ENCODE data around the gene ZFYVE16. TPM values are rescaled to one million over a fixed set of nuclear protein-coding genes. Genes with fewer than 3 reads are reported as not detected.

ZFYVE16 gene
- polyA plus RNA-seq, 1 donor from 2014 or later, result 75.8 TPM

DNA sequence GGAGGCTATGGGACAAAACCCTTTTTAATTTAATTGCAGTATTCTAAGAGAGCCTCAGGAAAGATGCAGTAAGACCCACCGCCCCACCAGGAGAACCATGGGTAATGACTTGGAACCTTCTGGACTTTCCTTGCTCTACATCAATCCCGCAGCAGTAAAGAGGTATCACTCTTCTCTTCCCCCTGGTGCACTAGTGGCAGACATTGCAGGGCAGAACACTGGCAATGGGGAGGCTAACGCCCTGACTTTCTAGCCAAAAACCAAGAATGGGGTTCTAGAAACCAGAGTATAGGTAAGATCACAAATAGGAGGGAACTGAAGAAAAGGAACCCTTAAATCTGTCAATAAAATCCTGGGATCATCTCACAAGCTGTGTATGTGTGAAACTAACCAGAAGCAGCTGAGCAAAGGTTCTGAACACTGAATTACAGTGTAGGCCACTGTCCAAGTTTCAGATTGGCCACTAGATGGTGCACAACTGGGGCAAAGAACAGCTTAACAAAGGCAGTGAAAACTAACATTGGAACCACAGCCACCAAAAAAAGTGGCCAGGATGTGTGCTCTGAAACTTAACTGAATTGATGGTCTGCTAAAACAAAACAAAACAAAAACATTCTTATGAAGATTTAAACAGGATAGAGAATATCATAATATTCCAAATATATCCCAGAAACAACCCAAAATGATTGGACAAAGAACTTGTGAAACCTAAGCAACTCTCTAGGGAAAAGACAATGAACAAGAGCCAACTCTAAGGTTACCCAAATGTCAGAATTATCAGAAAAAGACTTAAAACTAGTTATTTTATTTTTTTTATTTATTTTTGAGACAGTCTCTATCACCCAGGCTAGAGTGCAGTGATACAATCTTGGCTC, 73.4 kb downstream of the ZFYVE16 start:
- no peak overlapping the region for H3K9ac ChIP-seq (ENCODE audit: low read length)
- no peaks in the 10 kb centered on the region for H3K36me3 ChIP-seq (ENCODE audit: insufficient read depth, low read length)
- no peaks in the 10 kb centered on the region for H3K79me2 ChIP-seq (replicated peaks; ENCODE audit: insufficient read depth, low read length)
- H3K4me2 ChIP-seq (ENCODE audit: low read length), result no peak overlapping the region
- no peak overlapping the region for H3K4me3 ChIP-seq (ENCODE audit: low read length)
- H4K20me1 ChIP-seq (ENCODE audit: insufficient read depth), result no peaks in the 10 kb centered on the region
- no peak overlapping the region for H2AFZ ChIP-seq (ENCODE audit: low read depth, low read length)
- H3K9me3 ChIP-seq (ENCODE audit: low read length), result no peaks in the 10 kb centered on the region
- H3K27ac ChIP-seq (ENCODE audit: low read length), result no peak overlapping the region
- H3K27me3 ChIP-seq (ENCODE audit: insufficient read depth, low read depth, low read length), result no peaks in the 10 kb centered on the region
- TF ChIP-seq, protein P1, sequence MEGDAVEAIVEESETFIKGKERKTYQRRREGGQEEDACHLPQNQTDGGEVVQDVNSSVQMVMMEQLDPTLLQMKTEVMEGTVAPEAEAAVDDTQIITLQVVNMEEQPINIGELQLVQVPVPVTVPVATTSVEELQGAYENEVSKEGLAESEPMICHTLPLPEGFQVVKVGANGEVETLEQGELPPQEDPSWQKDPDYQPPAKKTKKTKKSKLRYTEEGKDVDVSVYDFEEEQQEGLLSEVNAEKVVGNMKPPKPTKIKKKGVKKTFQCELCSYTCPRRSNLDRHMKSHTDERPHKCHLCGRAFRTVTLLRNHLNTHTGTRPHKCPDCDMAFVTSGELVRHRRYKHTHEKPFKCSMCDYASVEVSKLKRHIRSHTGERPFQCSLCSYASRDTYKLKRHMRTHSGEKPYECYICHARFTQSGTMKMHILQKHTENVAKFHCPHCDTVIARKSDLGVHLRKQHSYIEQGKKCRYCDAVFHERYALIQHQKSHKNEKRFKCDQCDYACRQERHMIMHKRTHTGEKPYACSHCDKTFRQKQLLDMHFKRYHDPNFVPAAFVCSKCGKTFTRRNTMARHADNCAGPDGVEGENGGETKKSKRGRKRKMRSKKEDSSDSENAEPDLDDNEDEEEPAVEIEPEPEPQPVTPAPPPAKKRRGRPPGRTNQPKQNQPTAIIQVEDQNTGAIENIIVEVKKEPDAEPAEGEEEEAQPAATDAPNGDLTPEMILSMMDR (IDR thresholded peaks at IDR 0.05; ENCODE audit: poor library complexity, severe bottlenecking), result peak; percentile 38
- TF ChIP-seq SMC3 (conservative IDR thresholded peaks at IDR 0.05; ENCODE audit: poor library complexity) (peak; percentile 21), EZH2 (IDR thresholded peaks at IDR 0.05; ENCODE audit: borderline replicate concordance, insufficient read depth, low read length, poor library complexity, severe bottlenecking) (no peak), RAD21 (conservative IDR thresholded peaks at IDR 0.05) (peak; percentile 14)
- no peaks in the 10 kb centered on the region for H3F3A ChIP-seq (ENCODE audit: insufficient read depth, low read length, poor library complexity, severe bottlenecking)
- H3K9me2 ChIP-seq (ENCODE audit: insufficient read depth, low read length), result no peaks in the 10 kb centered on the region

- H3F3A ChIP-seq (ENCODE audit: insufficient read depth, low read length, poor library complexity, severe bottlenecking), result peaks cover 5% of the 10 kb centered on the region
- H4K20me1 ChIP-seq (ENCODE audit: insufficient read depth), result no peaks in the 10 kb centered on the region
- H3K36me3 ChIP-seq (ENCODE audit: insufficient read depth, low read length), result no peaks in the 10 kb centered on the region
- no peaks in the 10 kb centered on the region for H3K27me3 ChIP-seq (ENCODE audit: insufficient read depth, low read depth, low read length)
- no peak for TF ChIP-seq MXI1 (conservative IDR thresholded peaks at IDR 0.05; ENCODE audit: poor library complexity, severe bottlenecking)
- no peak overlapping the region for H3K9ac ChIP-seq (ENCODE audit: low read length)
- no peaks in the 10 kb centered on the region for H3K9me3 ChIP-seq (ENCODE audit: low read length)
- H3K79me2 ChIP-seq (replicated peaks; ENCODE audit: insufficient read depth, low read length), result no peaks in the 10 kb centered on the region
- H3K4me3 ChIP-seq (ENCODE audit: low read length), result no peak overlapping the region
- H3K4me2 ChIP-seq (ENCODE audit: low read length), result no peak overlapping the region
- H3K9me2 ChIP-seq (ENCODE audit: insufficient read depth, low read length), result no peaks in the 10 kb centered on the region
- no peak overlapping the region for H3K27ac ChIP-seq (ENCODE audit: low read length)
- H2AFZ ChIP-seq (ENCODE audit: low read depth, low read length), result no peak overlapping the region
Observed at GRCh38 chr5:80482578-80482977, 74.7 kb downstream of the ZFYVE16 start.

GRCh38 chr5:80483636-80484232, 75.9 kb downstream of the ZFYVE16 start:
- Histone ChIP-seq H3K27me3 (ENCODE audit: insufficient read depth, low read depth, low read length) (no peaks in the 10 kb centered on the region), H3K9me2 (ENCODE audit: insufficient read depth, low read length) (no peaks in the 10 kb centered on the region), H4K20me1 (ENCODE audit: insufficient read depth) (no peaks in the 10 kb centered on the region), H3K27ac (ENCODE audit: low read length) (no peak overlapping the region), H2AFZ (ENCODE audit: low read depth, low read length) (no peak overlapping the region), H3K9ac (ENCODE audit: low read length) (no peak overlapping the region), H3K79me2 (replicated peaks; ENCODE audit: insufficient read depth, low read length) (no peaks in the 10 kb centered on the region), H3K4me3 (ENCODE audit: low read length) (no peak overlapping the region), H3K36me3 (ENCODE audit: insufficient read depth, low read length) (no peaks in the 10 kb centered on the region), H3F3A (ENCODE audit: insufficient read depth, low read length, poor library complexity, severe bottlenecking) (peaks cover 10% of the 10 kb centered on the region), H3K9me3 (ENCODE audit: low read length) (no peaks in the 10 kb centered on the region), H3K4me2 (ENCODE audit: low read length) (no peak overlapping the region)
- TF ChIP-seq TAF1 (IDR thresholded peaks at IDR 0.05; ENCODE audit: low read depth), result no peak
- TF ChIP-seq POLR2AphosphoS5 (IDR thresholded peaks at IDR 0.05), result no peak
- TF ChIP-seq EP300 (conservative IDR thresholded peaks at IDR 0.05; ENCODE audit: poor library complexity, severe bottlenecking), result no peak
- TF ChIP-seq, protein P2, sequence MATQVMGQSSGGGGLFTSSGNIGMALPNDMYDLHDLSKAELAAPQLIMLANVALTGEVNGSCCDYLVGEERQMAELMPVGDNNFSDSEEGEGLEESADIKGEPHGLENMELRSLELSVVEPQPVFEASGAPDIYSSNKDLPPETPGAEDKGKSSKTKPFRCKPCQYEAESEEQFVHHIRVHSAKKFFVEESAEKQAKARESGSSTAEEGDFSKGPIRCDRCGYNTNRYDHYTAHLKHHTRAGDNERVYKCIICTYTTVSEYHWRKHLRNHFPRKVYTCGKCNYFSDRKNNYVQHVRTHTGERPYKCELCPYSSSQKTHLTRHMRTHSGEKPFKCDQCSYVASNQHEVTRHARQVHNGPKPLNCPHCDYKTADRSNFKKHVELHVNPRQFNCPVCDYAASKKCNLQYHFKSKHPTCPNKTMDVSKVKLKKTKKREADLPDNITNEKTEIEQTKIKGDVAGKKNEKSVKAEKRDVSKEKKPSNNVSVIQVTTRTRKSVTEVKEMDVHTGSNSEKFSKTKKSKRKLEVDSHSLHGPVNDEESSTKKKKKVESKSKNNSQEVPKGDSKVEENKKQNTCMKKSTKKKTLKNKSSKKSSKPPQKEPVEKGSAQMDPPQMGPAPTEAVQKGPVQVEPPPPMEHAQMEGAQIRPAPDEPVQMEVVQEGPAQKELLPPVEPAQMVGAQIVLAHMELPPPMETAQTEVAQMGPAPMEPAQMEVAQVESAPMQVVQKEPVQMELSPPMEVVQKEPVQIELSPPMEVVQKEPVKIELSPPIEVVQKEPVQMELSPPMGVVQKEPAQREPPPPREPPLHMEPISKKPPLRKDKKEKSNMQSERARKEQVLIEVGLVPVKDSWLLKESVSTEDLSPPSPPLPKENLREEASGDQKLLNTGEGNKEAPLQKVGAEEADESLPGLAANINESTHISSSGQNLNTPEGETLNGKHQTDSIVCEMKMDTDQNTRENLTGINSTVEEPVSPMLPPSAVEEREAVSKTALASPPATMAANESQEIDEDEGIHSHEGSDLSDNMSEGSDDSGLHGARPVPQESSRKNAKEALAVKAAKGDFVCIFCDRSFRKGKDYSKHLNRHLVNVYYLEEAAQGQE (IDR thresholded peaks at IDR 0.05; ENCODE audit: borderline replicate concordance), result no peak
- no peak for TF ChIP-seq EZH2 (IDR thresholded peaks at IDR 0.05; ENCODE audit: borderline replicate concordance, insufficient read depth, low read length, poor library complexity, severe bottlenecking)
- no peak for TF ChIP-seq RAD21 (conservative IDR thresholded peaks at IDR 0.05)
- TF ChIP-seq SMC3 (conservative IDR thresholded peaks at IDR 0.05; ENCODE audit: poor library complexity), result no peak
